EL (cell line): ENCODE results near the gene SLC24A1.

ENCODE experiments used
- DNase-seq: peaks from one replicate; pipeline ENCODE4 v3.0.0-alpha.2; 2016

SLC24A1 gene

DNA sequence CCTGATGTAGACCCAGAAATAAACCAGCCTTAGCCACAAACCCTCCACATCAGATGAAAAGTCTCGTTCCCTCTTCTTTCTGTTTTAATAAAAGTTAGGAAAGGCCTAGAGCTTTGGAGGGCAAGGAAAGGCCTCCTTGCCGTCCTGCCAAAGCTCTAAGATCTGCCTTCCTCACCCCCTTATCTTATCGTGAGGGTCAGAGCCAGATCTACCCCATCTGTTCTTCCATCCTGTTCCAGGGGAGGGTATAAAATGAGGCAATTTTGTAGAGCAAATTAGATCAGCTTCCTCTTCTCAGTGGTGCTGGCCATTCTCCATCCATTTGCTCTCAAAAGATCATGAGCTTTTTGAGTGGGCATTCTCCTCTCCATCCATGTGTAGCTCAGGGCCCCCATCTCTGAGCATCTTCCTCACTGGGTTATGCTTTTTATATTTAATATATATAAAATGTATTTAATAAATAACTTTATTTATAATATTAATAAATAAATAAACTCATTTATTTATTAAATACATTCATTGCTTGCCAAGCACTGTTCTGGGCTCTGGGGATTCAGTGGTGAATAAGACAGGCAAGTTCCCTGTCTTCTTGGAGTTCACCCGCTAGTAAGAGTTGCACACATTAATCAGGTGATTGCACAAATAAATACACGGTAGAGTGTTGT is 2.0 kb upstream of the SLC24A1 start:
- DNase-seq = no peak

DNA sequence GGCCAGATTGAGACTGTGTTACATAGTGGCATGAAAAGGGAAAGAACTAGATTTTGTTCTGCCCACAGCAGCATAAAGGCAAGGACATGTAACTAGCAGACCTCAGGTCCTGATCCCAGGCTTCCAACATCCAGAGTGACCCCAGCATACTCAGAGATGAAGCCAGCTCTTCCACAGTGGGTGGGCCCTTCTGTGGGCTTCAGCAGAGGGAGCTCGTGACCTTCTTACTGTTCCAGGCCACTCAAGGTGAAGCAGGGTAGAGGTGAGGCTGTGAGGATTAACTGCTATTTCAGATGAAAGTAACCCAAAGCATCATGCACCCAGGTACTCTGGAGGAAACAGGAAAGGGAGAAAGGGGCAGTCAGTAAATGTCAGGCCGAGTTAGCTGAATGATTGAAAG is 905 bp upstream of the SLC24A1 start:
- DNase-seq = no peak

DNA sequence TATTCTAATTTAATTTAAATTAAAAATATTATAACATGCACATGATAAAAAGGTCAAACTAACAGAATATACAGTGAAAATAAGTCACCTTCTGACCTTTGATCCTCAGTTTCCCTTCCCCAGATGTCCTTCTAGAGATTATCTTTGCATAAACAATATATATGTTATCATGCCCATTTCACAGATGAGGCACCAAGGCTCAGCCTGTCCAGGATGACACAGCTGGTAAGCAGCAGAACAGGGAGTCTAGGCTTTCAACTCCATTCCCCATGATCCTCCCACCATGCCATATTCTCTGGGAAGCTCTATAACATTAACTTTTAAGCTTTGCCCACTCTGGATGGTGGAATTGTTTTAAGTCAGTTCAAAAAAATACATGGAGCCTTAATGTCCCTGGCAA is 1.4 kb downstream of the SLC24A1 start:
- DNase-seq = no peak

DNA sequence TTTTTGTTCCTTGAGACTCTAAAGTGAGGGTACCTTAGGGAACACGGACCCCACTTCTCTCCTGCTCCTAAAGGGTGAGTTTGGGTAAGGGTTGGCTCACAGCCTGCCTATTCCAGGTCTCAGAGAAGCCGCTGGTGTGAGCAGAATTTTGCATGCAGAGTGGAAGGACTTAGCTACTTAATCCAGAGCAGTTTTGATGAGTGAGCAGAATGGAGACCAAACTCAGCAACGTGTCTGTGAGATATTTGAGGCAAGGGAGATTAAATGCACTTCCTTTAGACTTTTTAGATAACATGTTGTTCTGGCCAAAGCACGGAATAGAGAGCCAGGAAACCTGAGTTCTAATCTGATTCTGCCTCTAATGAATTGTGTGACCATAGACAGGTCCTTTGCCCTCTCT is 5.1 kb downstream of the SLC24A1 start:
- no peak for DNase-seq

DNA sequence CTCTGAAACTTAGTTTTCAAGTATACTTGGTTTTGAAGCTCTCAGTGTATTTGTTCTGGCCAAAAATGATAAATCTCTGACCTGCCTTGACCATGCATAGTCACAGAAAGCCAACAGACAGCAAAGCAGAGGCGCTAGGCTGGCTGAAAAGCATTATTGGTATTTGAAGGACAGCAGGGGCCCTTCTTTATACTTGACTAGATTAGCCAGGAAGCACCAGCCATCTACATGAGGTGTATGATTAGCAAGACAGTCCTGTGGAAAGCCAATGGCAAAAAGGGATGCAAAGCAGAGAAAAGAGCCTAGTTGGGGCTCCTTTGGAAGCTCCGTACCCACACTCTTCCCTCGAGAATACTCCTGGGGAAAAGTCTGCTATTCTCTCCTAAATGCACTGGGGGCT is 7.8 kb downstream of the SLC24A1 start:
- DNase-seq = no peak

DNA sequence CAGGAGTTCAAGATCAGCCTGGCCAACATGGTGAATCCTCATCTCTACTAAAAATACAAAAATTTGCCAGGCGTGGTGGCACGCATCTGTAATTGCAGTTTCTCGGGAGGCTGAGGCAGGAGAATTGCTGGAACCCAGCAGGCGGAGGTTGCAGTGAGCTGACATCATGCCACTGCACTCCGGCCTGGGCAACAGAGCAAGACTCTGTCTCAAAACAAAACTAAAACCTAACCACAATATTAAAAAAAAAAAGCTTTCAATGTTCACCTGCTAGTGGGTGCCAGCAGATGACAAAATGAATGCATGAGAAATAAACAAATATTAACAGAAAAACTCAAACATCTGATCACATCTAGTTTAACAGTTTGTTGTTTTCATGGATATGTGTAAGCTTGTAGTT is 9.0 kb downstream of the SLC24A1 start:
- DNase-seq = no peak

DNA sequence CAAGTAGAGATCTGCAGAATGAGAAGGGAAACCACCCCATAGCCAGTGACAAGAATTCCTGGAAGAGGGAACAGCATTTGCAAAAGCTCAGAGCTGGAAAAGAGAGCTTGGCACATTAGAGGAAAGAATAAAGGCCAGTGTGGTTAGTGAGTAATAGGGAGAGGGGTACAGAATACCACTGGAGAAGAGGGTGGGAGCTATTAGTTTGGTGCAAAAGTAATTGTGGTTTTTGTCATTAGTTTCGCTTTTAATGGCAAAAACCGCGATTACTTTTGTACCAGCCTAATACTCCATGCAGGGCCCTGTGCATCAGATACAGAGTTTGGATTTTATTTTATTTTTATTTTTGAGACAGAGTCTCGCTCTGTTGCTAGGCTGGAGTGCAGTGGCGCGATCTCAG is 9.8 kb downstream of the SLC24A1 start:
- no peak for DNase-seq

DNA sequence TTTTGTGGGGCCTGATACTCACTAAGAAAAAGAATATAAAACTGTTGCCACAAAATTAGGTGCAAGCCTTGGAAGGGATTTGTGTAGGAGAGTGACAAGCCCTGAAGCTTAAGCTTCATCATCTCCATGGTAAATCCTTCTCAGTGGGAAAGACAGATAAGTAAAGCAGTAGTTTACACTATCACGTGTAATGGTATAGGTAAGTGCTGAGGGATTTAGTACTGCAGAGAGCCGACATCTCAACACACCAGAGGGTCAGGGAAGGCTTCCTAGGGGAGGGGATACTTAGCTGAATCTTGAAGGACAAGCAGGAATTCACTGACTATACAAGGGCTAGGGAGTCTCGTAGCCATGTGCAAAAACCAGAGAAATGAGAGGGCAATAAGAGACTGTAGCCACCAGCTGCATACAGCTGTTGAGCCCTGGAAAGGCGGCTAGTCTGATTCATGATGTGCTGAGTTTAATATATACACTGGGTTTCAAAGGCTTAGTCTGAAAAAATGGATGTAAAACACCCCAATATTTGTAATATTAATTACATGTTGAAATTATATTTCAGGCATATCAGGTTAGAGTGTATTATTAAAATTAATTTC is 11.1 kb downstream of the SLC24A1 start:
- no peak for DNase-seq

DNA sequence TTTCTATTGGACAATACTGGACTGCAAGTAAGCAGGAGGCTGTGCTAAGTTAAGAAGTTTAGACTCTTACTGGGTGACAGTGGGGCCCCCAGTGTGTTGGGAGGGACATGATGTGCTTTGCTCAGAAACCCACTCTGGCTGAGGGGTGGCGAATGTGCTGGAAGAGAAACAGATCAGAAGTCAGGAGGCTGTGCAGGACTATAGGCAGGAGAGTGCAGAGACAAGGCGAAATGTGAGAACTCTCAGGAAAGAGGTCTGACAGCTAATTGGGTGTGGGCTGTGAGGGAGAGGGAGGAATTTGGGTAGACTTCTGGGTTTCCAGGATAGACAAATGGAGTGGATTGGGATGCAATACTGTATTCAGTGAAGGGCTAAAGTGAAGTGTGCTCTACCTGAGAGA is 12.0 kb downstream of the SLC24A1 start:
- no peak for DNase-seq

DNA sequence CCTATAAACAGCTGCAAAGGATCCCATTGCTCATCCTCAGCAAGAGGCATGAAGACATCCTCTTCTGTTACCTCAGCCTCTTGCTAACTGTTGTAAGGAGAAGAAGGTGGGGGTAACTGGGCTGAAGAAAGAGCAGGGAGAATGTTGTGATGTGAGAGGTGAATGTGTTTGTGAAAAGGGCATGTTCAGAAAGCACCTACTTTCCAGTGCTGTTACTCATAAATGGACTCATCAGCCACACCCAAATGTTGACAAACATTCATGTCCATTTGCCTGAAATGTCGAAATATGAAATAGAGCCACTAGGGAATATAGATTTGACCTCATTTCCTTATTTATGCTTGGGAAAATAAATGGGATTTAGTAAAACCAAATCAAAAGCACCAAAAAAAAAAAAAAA is 12.6 kb downstream of the SLC24A1 start:
- DNase-seq = no peak

DNA sequence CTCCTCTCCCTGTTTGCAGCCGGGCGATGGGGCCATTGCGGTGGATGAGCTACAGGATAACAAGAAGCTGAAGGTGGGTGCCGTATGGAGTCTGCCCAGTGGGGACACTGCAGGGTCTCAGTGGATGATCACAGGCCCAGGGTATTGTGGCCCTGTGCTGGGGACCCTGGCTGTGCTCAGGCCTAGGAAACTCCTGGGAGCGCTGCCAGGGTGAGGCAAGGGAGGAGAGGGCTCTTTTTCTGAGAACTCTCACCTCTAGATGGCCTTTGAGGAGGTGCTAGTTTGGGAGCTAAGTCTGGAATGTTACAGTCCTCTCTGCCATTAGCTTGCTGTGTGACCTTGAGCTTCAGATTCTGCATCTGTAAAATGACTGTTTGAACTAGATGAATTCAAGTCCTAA is 16.4 kb downstream of the SLC24A1 start:
- DNase-seq = no peak

DNA sequence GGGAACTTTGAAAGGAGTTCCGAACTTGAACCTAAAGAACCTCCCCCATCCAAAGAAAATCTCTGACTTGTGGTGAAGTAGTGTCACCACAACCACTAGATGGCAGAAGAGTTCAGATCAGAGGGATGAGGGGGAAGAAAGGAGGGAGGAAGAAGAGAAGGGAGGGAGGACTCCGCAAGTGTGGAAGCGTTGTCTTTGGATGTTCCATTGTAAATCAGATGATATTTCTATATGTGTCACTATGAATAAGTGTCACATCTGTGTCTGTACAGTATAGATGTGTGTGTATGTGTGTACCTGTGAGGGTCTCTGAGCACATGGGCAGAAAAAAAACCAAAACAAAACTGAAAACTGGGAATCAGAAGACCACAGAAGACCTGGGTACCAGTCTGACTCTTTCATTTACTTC is 16.9 kb downstream of the SLC24A1 start:
- peak; percentile 75 for DNase-seq

DNA sequence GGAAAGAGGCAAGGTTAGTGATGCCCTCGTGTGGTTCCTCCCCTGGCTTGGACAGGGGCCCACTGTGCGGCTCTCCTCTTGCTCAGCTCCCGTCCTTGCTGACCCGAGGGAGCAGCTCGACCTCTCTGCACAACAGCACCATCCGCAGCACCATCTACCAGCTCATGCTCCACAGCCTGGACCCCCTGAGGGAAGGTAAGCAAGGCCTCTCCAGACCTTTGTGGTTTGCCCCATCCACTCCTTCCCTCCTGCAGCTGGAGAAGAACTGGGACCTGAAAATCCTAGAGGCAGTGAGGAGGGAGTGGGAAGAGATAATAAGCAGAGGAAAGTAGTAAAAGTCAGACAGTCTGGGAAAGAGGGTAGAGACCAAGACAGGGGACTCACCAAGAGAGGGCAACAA is 17.8 kb downstream of the SLC24A1 start:
- no peak for DNase-seq

DNA sequence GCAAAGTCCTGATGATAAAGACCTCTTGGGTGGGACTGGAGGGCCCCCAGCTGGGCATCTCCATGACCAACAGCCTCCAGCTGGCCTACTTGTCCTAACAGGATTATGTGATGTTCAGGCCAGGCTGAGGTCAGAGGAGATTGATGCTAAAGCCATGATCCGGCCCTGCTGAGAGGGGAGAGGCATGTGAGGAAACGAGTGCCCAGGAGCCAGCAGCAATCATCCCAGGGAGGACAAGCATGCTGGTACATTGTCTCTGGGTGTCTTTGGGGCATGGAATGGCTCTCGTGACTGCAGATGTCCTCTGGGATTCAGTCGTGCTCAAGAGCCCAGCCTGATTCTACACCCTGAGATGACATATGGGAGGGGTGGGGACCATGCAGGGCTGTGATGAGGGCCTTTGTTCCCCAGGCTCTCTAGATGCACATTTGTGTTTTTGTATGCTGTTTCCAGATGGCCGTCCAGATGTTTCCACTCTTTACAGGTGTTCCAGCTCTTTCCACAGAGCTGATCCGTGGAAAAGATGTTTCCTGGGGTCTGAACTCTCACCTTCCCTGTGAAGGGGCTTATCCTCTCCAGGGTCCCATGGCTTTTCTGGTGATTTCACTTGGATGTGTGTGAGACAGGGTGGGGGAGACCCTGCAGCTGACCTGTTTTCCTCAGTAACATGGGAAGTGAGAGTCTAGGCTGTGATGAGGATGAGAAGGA is 20.2 kb downstream of the SLC24A1 start:
- DNase-seq = no peak

DNA sequence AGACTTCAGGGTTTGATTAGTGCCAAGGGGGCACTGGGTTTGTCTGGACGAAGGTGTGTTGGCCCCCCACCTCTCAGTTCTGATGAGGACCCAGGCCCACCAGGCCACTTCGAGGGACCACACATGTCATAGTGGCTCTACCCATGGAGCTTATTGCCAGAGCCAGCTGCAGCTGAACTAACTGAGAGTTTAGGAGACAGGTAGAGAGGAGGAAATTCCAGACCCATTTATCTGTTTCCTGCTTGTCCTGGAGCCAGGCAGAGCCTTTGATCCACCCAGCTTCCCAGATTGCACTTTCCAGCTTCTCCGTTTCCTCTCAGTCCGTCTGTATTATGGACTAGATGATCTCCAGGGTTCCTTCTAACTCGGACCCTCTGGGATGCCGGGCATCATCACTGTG is 20.9 kb downstream of the SLC24A1 start:
- no peak for DNase-seq

DNA sequence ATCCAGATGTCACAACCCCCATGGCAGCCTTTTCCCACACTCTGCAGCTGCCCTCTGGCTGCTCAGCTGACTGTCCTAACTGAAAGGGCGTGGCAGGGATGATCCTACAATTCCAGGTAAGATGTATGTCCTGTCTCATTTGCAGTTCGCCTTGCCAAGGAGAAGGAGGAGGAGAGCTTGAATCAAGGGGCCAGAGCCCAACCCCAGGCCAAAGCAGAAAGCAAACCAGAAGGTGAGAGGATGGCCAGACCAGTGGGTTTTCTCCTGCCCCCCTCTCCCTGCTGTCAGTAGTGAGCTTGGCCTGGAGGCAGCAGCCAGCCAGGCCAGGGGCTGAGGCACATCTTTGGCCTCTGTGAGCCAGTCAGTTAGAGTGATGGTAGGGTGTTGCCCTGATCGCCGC is 22.5 kb downstream of the SLC24A1 start:
- DNase-seq = no peak

DNA sequence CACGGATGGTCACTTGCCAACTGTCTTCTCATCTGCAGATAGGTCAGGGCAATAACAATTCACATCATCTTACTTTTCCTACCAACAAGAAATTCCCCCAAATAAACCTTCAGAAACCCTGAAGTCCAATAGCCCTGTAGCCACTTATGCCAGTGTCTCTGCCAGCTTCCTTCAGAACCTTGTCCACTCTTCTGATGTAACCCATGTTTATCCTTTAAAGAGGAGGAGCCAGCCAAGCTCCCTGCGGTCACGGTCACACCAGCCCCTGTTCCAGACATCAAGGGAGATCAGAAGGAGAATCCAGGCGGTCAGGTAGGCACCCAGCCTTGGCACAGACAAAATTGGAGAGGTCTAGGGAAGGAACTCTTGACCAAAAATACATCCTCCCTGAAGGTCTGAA is 23.7 kb downstream of the SLC24A1 start:
- no peak for DNase-seq

DNA sequence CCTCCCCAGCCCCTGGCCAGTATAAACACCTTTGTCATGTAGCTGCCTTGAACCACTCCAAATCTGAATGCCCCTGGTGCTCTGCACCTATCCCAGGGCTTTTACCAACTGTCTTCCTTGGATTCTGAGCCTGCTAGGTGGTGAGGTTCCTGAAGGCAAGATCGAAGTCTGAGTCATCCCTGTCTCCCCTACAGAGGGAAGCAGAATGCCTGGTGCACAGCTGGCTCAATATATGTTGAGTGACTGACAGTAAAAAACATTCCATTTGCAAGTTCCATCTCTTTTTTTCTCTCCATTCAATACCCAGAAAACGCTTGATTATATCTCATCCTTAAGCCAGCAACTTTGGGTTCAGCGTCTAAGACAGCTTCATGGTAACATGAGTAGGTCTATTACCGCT is 24.7 kb downstream of the SLC24A1 start:
- peak; percentile 54 for DNase-seq

DNA sequence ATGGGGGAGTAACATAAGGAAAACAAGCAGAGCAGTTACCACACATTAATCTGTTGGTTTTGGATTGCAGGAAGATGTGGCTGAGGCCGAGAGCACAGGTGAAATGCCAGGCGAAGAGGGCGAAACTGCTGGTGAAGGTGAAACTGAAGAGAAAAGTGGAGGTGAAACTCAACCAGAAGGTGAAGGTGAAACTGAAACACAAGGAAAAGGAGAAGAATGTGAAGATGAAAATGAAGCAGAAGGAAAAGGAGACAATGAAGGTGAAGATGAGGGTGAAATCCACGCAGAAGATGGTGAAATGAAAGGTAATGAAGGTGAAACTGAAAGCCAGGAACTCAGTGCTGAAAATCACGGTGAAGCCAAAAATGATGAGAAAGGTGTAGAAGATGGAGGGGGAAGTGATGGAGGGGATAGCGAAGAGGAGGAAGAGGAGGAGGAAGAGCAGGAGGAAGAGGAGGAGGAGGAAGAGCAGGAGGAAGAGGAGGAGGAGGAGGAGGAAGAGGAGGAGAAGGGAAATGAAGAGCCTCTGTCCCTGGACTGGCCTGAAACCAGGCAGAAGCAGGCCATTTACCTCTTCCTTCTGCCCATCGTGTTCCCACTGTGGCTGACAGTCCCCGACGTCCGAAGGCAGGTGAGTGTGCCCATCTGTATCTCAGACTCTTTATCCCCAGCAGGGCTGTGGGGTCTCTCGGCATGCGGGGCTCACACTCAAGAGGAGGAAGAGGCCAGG is 28.7 kb downstream of the SLC24A1 start:
- no peak for DNase-seq

DNA sequence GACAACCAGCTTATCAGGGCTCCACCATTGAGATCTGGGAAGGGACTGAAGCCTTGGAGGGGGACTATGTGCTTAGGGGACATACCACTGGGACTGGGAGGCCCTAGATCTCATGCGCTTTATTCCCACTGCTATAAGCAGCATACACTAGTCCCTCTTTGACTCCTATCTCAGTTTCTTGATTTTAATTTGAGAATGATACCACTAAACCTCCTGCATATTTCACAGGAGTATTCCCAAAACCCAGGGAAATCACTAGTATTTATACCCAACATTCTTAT is 29.2 kb downstream of the SLC24A1 start:
- DNase-seq = no peak

DNA sequence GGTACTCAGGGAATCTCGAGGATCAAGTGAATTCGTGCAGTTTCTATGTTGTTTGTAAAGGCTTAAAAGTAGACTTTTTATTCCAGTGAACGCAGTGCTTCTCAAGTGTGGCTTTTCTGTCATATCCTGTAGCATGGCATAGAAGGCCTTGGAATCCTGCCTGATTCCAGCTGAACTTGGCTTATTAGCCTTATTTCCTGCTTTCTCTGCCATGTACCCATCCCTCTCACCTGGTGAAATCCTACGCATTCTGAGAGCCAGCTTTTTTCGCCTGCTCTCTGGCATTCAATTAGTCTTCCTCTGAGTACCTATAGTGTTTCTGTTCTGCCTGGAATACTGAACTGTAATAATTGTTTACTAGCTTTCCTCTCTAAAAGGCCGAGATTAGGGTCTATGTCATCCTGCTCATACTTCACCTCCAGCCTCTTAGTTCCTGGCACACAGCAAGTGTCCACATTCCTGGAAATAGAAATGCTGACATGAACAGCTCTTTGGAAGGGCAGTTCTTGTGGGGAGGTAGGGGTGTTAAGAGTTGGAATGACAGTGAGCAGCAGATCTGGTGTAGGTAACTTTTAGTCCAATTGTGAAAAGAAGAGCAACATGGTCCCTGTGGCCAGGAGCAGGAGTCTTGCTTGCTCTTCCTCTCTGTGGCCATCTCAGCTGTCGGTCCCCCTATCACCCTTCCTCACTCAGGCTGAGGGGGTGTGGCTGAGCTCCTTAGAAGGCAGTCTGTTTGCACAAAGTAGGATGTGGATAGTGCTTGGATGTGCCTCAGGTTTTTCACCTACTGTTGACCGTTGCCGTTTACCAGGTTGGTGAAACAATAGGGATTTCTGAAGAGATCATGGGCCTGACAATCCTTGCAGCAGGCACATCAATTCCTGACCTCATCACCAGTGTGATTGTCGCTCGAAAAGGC is 30.4 kb downstream of the SLC24A1 start:
- no peak for DNase-seq

DNA sequence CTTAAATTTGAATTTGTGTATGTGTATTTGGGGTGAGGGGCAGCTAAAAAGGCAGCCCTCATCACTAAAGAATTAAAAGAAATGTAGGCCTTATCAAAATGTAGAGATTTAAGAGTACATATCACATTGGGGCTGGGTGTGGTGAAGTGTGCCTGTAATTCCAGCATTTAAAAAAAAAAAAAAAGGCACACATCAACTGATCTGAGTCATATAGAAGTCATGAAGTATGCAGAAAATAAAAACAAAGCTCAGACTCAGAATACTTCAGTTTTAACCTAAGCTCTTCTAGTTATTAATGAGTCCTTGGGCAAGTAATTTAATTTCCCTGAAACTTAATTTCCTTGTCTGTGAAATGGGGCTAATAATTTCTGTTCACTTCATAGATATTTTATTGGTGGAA is 31.6 kb downstream of the SLC24A1 start:
- DNase-seq = peak; percentile 47
